ENCODE measurements around the gene SMIM33.
"Not testable (repeated sequence)": the region's sequence is repeated elsewhere in the genome, so short reads cannot be mapped to it uniquely, and the experiment has no call there.

The SMIM33 gene

DNA sequence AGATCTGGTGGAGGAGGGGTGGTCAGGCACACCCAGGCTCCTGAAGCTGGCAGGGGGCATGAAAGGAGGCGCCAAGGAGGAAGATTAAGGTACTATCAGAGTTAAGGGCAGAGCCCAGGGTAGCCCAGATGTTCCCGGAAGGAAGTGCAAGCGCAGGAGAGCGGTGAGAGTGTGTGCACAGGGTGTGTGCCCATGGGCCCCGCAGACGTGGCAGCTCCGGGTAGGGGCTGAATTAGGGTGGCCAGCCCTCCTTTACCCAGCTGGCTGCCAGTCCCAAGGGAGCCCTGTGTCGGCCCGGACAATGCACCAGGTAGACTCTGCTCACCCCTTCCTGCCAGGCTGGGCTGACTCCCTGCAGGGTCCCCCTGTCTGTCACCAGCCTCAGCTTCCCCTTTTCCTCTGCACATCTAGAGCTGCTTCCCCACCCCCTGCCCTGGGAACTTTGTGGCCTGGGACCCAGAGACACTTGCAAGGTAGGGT is at the start of gene SMIM33:
TSS of gene SMIM33 (plus strand) at position 184 of the 480 bp plus-strand sequence. CDS start at position 302, 118 bp downstream.
- no peak for DNase-seq

DNA sequence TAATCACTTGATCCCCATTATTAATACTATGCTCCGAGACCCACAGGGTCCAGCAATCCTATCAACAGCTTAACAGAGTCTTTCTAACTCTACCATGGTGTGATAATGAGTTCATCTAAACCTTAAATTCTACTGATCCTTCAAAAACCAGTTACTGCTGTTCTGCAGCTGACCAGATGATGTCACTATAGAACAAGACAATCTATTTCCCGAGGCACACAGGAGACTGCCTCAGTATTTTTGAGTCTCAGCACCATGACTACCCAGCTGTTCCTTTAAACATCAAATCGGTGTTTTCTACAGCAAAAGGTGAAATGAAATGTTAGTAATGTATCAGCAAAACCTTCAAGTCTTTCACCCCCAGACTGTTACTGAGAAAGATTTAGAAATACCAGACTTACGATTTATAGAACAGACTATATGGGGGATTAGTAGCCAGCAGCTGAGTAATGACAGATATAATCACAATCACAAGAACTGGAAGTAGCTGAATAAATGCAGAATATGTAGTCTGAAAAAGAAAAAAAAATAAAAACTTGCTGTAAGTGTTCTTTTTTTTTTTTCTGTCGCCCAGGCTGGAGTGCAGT is 48.4 kb upstream of the SMIM33 start:
- DNase-seq = no peak

DNA sequence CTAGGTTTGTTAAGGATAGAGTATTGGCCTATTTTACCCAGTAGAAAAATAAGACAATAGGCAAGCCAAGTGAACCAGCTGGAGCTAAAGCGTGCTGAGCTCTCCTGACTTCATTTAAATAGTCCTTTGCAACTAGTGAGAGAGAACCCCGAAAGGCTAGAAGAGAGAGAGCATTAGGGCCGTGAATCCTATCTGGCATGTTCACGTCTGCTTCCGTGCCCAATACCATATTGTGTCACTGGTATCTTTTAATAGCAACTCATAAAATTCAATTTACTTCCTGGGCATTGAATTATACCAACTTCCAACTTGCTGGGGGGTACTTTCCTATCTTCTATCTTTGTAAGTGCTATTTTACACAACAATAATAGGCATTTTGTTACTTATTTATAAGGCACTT is 45.3 kb upstream of the SMIM33 start:
- no peak for DNase-seq

GRCh38 chr5:139426203-139426885 is 44.5 kb upstream of the SMIM33 start:
- DNase-seq = no peak

- DNase-seq = no peak
Observed at GRCh38 chr5:139430015-139430414, 40.8 kb upstream of the SMIM33 start.

GRCh38 chr5:139431706-139432105 is 39.1 kb upstream of the SMIM33 start:
- no peak for DNase-seq

GRCh38 chr5:139435676-139436075 is 35.1 kb upstream of the SMIM33 start:
- DNase-seq = no peak

- DNase-seq = no peak
Observed at GRCh38 chr5:139438707-139439012, 32.1 kb upstream of the SMIM33 start.

GRCh38 chr5:139439013-139439903 is 31.5 kb upstream of the SMIM33 start, which contains the start of gene DNAJC18:
DNAJC18 (minus strand) TSS chr5:139439525; CDS start chr5:139439445, 80 bp downstream.
- peak; percentile 95 for DNase-seq

- not testable (repeated sequence) for DNase-seq
Observed at GRCh38 chr5:139440416-139440815, 30.4 kb upstream of the SMIM33 start.

GRCh38 chr5:139443831-139444453 is 26.9 kb upstream of the SMIM33 start:
- DNase-seq = no peak

- DNase-seq = no peak
Observed at GRCh38 chr5:139445325-139446170, 25.3 kb upstream of the SMIM33 start.

DNA sequence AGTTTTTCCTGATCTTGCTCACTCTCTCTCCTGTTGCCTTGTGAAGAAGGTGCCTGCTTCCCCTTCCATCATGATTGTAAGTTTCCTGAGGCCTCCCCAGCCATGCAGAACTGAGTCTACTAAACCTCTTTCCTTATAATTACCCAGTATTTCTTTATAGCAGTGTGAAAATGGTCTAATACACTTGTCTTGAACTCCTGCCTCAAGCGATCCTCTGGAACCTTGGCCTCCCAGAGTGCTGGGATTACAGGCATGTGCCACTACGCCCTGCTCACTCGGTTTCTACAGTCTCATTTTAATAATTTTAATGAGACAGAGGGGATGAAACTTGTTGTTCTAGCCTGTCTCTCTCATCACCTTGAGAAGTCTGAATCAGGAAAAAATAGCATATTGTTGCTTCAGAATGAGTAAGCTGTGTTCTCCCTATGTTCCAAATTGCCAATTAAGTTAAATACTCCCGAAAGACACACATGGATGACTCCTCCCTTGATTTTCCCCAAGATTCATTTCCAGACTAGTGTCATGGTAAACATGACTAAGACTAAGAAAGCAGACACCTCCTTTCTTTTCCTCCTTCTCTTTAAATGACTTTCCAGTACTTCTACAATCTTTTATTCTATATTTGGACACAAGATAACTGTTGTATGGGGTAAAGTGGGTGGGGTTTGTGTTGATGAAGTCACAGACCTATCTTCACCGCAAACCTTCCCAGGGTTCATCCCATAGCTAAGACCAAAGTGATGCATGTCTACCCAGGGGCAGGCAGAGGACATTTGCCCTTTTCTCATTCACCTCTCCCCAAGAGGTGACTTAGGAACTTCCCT is 23.6 kb upstream of the SMIM33 start:
- no peak for DNase-seq

- DNase-seq = no peak
Observed at GRCh38 chr5:139451176-139451575, 19.6 kb upstream of the SMIM33 start.

GRCh38 chr5:139451878-139452660 is 18.7 kb upstream of the SMIM33 start:
- no peak for DNase-seq

DNA sequence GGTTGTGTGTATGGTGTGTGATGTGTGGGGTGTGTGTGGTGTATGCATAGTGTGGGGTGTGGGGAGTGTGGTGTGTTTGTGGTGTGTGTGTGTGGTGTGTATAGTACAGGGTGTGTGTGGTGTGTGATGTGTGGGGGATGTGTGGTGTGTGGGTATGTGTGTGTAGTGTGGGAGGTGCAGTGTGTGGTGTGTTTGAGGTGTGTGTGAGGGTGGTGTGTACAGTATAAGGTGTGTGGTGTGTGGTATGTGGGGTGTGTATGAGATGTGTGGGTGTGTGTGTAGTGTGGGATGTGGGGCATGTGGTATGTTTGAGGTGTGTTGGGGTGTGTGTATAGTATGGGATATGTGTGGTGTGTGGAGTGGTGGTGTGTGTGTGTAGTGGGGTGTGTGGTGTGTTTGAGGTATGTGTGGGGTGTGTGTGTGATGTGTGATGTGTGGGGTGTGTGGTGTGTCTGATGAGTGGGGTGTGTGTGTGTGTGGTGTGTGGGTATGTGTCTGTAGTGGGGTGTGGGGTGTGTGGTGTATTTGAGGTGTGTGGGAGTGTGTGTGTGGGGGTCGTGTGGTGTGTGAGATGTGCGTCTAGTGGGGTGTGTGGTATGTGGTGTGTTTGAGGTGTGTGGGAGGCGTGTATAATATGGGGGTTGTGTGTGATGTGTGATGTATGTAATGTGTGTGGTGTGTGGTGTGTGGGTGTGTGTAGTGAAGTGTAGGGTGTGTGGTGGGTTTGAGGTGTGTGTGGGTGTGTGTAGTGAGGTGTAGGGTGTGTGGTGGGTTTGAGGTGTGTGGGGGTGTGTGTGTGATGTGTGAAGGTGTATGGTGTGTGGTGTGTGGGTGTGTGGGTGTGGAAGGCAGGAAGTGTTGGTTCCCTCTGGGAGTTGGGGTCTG is 16.9 kb upstream of the SMIM33 start:
- no peak for DNase-seq

- DNase-seq = no peak
Observed at GRCh38 chr5:139454568-139455290, 16.1 kb upstream of the SMIM33 start.

- no peak for DNase-seq
Observed at GRCh38 chr5:139456776-139457175, 14.0 kb upstream of the SMIM33 start.

DNA sequence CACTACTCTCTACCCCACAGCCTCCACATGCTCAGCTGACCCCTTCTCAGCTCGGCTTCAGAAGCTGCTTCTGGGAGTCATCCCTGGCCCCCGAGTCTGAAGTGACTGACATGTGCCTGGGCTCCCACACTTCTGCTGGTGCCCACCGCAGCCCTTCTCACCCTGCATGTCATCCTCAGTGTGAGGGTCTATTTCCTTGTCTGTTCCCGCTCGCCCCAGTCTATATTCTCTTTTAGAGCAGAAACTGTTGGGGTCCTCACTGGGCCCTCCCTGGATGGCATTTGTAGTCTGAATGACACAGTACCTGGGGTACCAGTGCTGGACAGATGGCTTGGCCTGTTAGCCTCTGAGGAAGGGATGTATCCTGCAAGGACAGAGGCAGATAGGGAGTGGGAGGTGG is 13.6 kb upstream of the SMIM33 start:
- DNase-seq = no peak
